Trophoblast cell (in vitro differentiated cells and primary cell): Measurements from ENCODE around the gene MED8.

ENCODE experiments used
- DNase-seq, 2 donors: peaks; one replicate each; pipeline ENCODE4 v3.0.0-alpha.2; 2016
- H2AFZ ChIP-seq: 2 replicates; pipeline ENCODE4 v1.6.1; 2013; ENCODE audit warnings: low read length, moderate library complexity, mild to moderate bottlenecking; ENCODE audit not compliant: insufficient read depth, poor library complexity
- H2AK5ac ChIP-seq: 2 replicates; pipeline ENCODE4 v1.6.1; 2013; ENCODE audit warnings: mild to moderate bottlenecking, low read length
- H2BK120ac ChIP-seq: 2 replicates; pipeline ENCODE4 v1.6.1; 2013; ENCODE audit warnings: low read length, mild to moderate bottlenecking, moderate library complexity; ENCODE audit not compliant: insufficient read depth, poor library complexity
- H2BK12ac ChIP-seq: 2 replicates; pipeline ENCODE4 v1.6.1; 2013; ENCODE audit warnings: mild to moderate bottlenecking, low read length, moderate library complexity
- H2BK5ac ChIP-seq: 2 replicates; pipeline ENCODE4 v1.6.1; 2013; ENCODE audit warnings: low read length, low read depth, moderate library complexity, mild to moderate bottlenecking; ENCODE audit not compliant: poor library complexity
- H3K14ac ChIP-seq: 2 replicates; pipeline ENCODE4 v1.6.1; 2013; ENCODE audit warnings: mild to moderate bottlenecking, low read length
- H3K18ac ChIP-seq: 2 replicates; pipeline ENCODE4 v1.6.1; 2013; ENCODE audit warnings: mild to moderate bottlenecking, low read length
- H3K23ac ChIP-seq: 2 replicates; pipeline ENCODE4 v1.6.1; 2013; ENCODE audit warnings: low read length
- H3K27ac ChIP-seq: 2 replicates; pipeline ENCODE4 v1.5.1; 2013; ENCODE audit warnings: low read depth, mild to moderate bottlenecking, inconsistent platforms, low read length, moderate library complexity
- H3K27me3 ChIP-seq: 2 replicates; pipeline ENCODE4 v1.6.1; 2013; ENCODE audit warnings: inconsistent platforms, mild to moderate bottlenecking, low read length, moderate library complexity; ENCODE audit not compliant: insufficient read depth
- H3K36me3 ChIP-seq, 2 experiments: 1 replicate in 1 of 2; 2 replicates in 1 of 2; pipeline ENCODE4 v1.6.1; 2013; ENCODE audit warnings: low read length in 2 of 2, mild to moderate bottlenecking in 2 of 2, moderate library complexity in 1 of 2; ENCODE audit not compliant: insufficient read depth in 2 of 2, control insufficient read depth in 1 of 2
- H3K4ac ChIP-seq: 2 replicates; pipeline ENCODE4 v1.6.1; 2013; ENCODE audit warnings: low read depth, mild to moderate bottlenecking, low read length, moderate library complexity
- H3K4me1 ChIP-seq, 2 experiments: 1 replicate in 1 of 2; 2 replicates in 1 of 2; pipeline ENCODE4 v1.6.1; 2013; ENCODE audit warnings: low read length in 2 of 2, mild to moderate bottlenecking in 2 of 2, moderate library complexity in 1 of 2; ENCODE audit not compliant: insufficient read depth in 2 of 2, control insufficient read depth in 1 of 2
- H3K4me2 ChIP-seq: 2 replicates; pipeline ENCODE4 v1.6.1; 2013; ENCODE audit warnings: inconsistent platforms, mild to moderate bottlenecking, low read length, moderate library complexity
- H3K4me3 ChIP-seq: 2 replicates; pipeline ENCODE4 v1.5.1; 2013; ENCODE audit warnings: mild to moderate bottlenecking, low read depth, low read length, inconsistent platforms
- H3K79me1 ChIP-seq: one replicate; pipeline ENCODE4 v1.6.1; 2013; ENCODE audit warnings: low read length
- H3K79me2 ChIP-seq: 2 replicates; pipeline ENCODE4 v1.6.1; 2013; ENCODE audit warnings: low read length, mild to moderate bottlenecking; ENCODE audit not compliant: control insufficient read depth, insufficient read depth, poor library complexity
- H3K9ac ChIP-seq: 2 replicates; pipeline ENCODE4 v1.6.1; 2013; ENCODE audit warnings: mild to moderate bottlenecking, low read length
- H3K9me3 ChIP-seq: 2 replicates; pipeline ENCODE4 v1.6.1; 2013; ENCODE audit warnings: low read depth, mild to moderate bottlenecking, control low read depth, inconsistent platforms, low read length; ENCODE audit not compliant: insufficient read depth
- H4K12ac ChIP-seq: 2 replicates; pipeline ENCODE4 v1.6.1; 2013; ENCODE audit warnings: low read depth, mild to moderate bottlenecking, low read length, moderate library complexity
- H4K8ac ChIP-seq: 2 replicates; pipeline ENCODE4 v1.6.1; 2013; ENCODE audit warnings: low read depth, mild to moderate bottlenecking, low read length, moderate library complexity
- H4K91ac ChIP-seq: one replicate; pipeline ENCODE4 v1.6.1; 2013; ENCODE audit warnings: low read depth, mild to moderate bottlenecking, low read length, moderate library complexity
- WGBS: extraction: QIAGEN DNeasy Blood & Tissue Kit; methylation state at CpG from one replicate; pipeline ENCODE4 v1.1.7; 2013; ENCODE audit warnings: missing lambda C conversion rate; ENCODE audit not compliant: insufficient read length, insufficient coverage; ENCODE audit errors: extremely low coverage; 5-methylcytosine and 5-hydroxymethylcytosine counted together

The MED8 gene

GRCh38 chr1:43420874-43421273 is 31.3 kb upstream of the MED8 start:
- Histone ChIP-seq H3K36me3 (peaks cover 70 to 84% of the 10 kb centered on the region in 2 experiments), H3K4me3 (no peak overlapping the region), H3K79me2 (no peaks in the 10 kb centered on the region), H4K91ac (no peak overlapping the region), H3K18ac (no peak overlapping the region), H3K79me1 (no peaks in the 10 kb centered on the region), H2AK5ac (no peak overlapping the region), H2BK120ac (no peak overlapping the region), H3K27me3 (no peaks in the 10 kb centered on the region), H3K27ac (no peak overlapping the region), H3K4ac (no peak overlapping the region), H3K23ac (no peak overlapping the region), H3K9me3 (no peaks in the 10 kb centered on the region), H2BK5ac (no peak overlapping the region), H4K12ac (no peak overlapping the region), H2BK12ac (no peak overlapping the region), H4K8ac (no peak overlapping the region), H3K4me2 (no peak overlapping the region), H3K4me1 (no peaks in the 10 kb centered on the region), H3K14ac (no peak overlapping the region), H3K9ac (no peak overlapping the region), H2AFZ (no peak overlapping the region)
- DNase-seq: no peak
- no CpG with 5 or more reads among the region's 10 CpGs for WGBS

GRCh38 chr1:43419627-43420425 is 30.2 kb upstream of the MED8 start:
- no CpG with 5 or more reads among the region's 13 CpGs for WGBS
- no peak for DNase-seq

GRCh38 chr1:43418858-43419257 is 29.3 kb upstream of the MED8 start:
- Histone ChIP-seq H3K27me3 (no peaks in the 10 kb centered on the region), H2AK5ac (no peak overlapping the region), H3K36me3 (peaks cover 57 to 72% of the 10 kb centered on the region in 2 experiments), H2BK120ac (no peak overlapping the region), H3K4me1 (no peaks in the 10 kb centered on the region), H3K23ac (no peak overlapping the region), H3K79me2 (no peaks in the 10 kb centered on the region), H4K8ac (no peak overlapping the region), H3K9ac (no peak overlapping the region), H4K91ac (no peak overlapping the region), H3K14ac (no peak overlapping the region), H3K4me2 (no peak overlapping the region), H3K4me3 (no peak overlapping the region), H3K27ac (no peak overlapping the region), H3K79me1 (no peaks in the 10 kb centered on the region), H2AFZ (no peak overlapping the region), H3K4ac (no peak overlapping the region), H2BK12ac (no peak overlapping the region), H2BK5ac (no peak overlapping the region), H3K18ac (no peak overlapping the region), H3K9me3 (no peaks in the 10 kb centered on the region), H4K12ac (no peak overlapping the region)
- WGBS: no CpG with 5 or more reads among the region's 4 CpGs
- no peak for DNase-seq

More at GRCh38 chr1:43419627-43420425, 30.2 kb upstream of the MED8 start:
- H2BK5ac ChIP-seq: no peak overlapping the region
- no peaks in the 10 kb centered on the region for H3K79me1 ChIP-seq
- no peak overlapping the region for H3K4me3 ChIP-seq
- no peak overlapping the region for H3K23ac ChIP-seq
- H4K8ac ChIP-seq: no peak overlapping the region
- H3K27ac ChIP-seq: no peak overlapping the region
- H3K9ac ChIP-seq: no peak overlapping the region
- H4K91ac ChIP-seq: no peak overlapping the region
- no peak overlapping the region for H2AFZ ChIP-seq
- peaks cover 66 to 81% of the 10 kb centered on the region in 2 experiments for H3K36me3 ChIP-seq
- H3K4ac ChIP-seq: no peak overlapping the region
- H2BK120ac ChIP-seq: no peak overlapping the region
- H3K14ac ChIP-seq: no peak overlapping the region
- no peaks in the 10 kb centered on the region for H3K9me3 ChIP-seq
- H2BK12ac ChIP-seq: no peak overlapping the region
- H3K4me2 ChIP-seq: no peak overlapping the region
- no peak overlapping the region for H3K18ac ChIP-seq
- H2AK5ac ChIP-seq: no peak overlapping the region
- H3K4me1 ChIP-seq: no peaks in the 10 kb centered on the region
- H4K12ac ChIP-seq: no peak overlapping the region
- H3K27me3 ChIP-seq: no peaks in the 10 kb centered on the region
- no peaks in the 10 kb centered on the region for H3K79me2 ChIP-seq

GRCh38 chr1:43415901-43416300 is 26.3 kb upstream of the MED8 start:
- H2BK12ac ChIP-seq: no peak overlapping the region
- H3K9me3 ChIP-seq: no peaks in the 10 kb centered on the region
- H3K4me1 ChIP-seq: no peaks in the 10 kb centered on the region
- no peaks in the 10 kb centered on the region for H3K79me1 ChIP-seq
- H3K36me3 ChIP-seq: peaks cover 33 to 50% of the 10 kb centered on the region in 2 experiments
- no peak overlapping the region for H4K12ac ChIP-seq
- H3K14ac ChIP-seq: no peak overlapping the region
- DNase-seq: no peak
- H4K8ac ChIP-seq: no peak overlapping the region
- H2AK5ac ChIP-seq: no peak overlapping the region
- no peak overlapping the region for H3K9ac ChIP-seq
- H3K4ac ChIP-seq: no peak overlapping the region
- H3K18ac ChIP-seq: no peak overlapping the region
- no peak overlapping the region for H3K27ac ChIP-seq
- WGBS: no CpG with 5 or more reads among the region's 5 CpGs
- no peak overlapping the region for H2BK120ac ChIP-seq
- no peak overlapping the region for H4K91ac ChIP-seq
- H3K23ac ChIP-seq: no peak overlapping the region
- H3K4me3 ChIP-seq: no peak overlapping the region
- H2AFZ ChIP-seq: no peak overlapping the region
- H3K4me2 ChIP-seq: no peak overlapping the region
- no peaks in the 10 kb centered on the region for H3K27me3 ChIP-seq
- no peaks in the 10 kb centered on the region for H3K79me2 ChIP-seq
- H2BK5ac ChIP-seq: no peak overlapping the region
